Stimulated activated CD4-positive, alpha-beta T cell treated with anti-CD3 and anti-CD28 coated beads, TNF-alpha, amount 100 ng/mL, for 48 hours (primary cell): ENCODE measurements around the gene SOX12.
"Not testable (repeated sequence)": the region's sequence is repeated elsewhere in the genome, so short reads cannot be mapped to it uniquely, and the experiment has no call there.

Source experiments
- DNase-seq, 3 donors: peaks; one replicate each; pipeline ENCODE4 v3.0.0-alpha.2; 2020; ENCODE audit warnings: low read depth in 3 of 3

SOX12 gene

GRCh38 chr20:362271-363254, 37.2 kb downstream of the SOX12 start:
- no peak for DNase-seq

GRCh38 chr20:363319-364078, 38.1 kb downstream of the SOX12 start:
- no peak for DNase-seq

GRCh38 chr20:364905-365794, 39.8 kb downstream of the SOX12 start:
- DNase-seq: no peak

- DNase-seq: no peak
Measured at GRCh38 chr20:366041-366718, 40.8 kb downstream of the SOX12 start.

- DNase-seq: no peak
Measured at GRCh38 chr20:366719-367485, 41.5 kb downstream of the SOX12 start.

GRCh38 chr20:367486-367887, 42.1 kb downstream of the SOX12 start:
- DNase-seq: no peak

- no peak for DNase-seq
Measured at GRCh38 chr20:368915-369314, 43.6 kb downstream of the SOX12 start.

- no peak for DNase-seq
Measured at GRCh38 chr20:370151-370600, 44.8 kb downstream of the SOX12 start.

- no peak for DNase-seq
Measured at GRCh38 chr20:370977-371754, 45.8 kb downstream of the SOX12 start.

- DNase-seq: no peak
Measured at GRCh38 chr20:371755-372542, 46.6 kb downstream of the SOX12 start.

- DNase-seq: not testable (repeated sequence)
Measured at GRCh38 chr20:372543-373082, 47.3 kb downstream of the SOX12 start.

- DNase-seq: no peak
Measured at GRCh38 chr20:373171-373890, 48.0 kb downstream of the SOX12 start.

GRCh38 chr20:375265-375889, 50.0 kb downstream of the SOX12 start:
- no peak for DNase-seq

GRCh38 chr20:376089-376488, 50.7 kb downstream of the SOX12 start:
- no peak for DNase-seq

- no peak for DNase-seq
Measured at GRCh38 chr20:376750-377149, 51.4 kb downstream of the SOX12 start.

- DNase-seq: not testable (repeated sequence)
Measured at GRCh38 chr20:377578-377977, 52.2 kb downstream of the SOX12 start.

GRCh38 chr20:378961-379336, 53.6 kb downstream of the SOX12 start:
- DNase-seq: no peak
